ENCODE measurements around the gene TMX3. TPM values are rescaled to one million over a fixed set of nuclear protein-coding genes. Genes with fewer than 3 reads are reported as not detected.

TMX3 gene
- total and polyA plus RNA-seq, 3 donors from 2014 or later: 27.1 to 45.4 (median 39.9) TPM

DNA sequence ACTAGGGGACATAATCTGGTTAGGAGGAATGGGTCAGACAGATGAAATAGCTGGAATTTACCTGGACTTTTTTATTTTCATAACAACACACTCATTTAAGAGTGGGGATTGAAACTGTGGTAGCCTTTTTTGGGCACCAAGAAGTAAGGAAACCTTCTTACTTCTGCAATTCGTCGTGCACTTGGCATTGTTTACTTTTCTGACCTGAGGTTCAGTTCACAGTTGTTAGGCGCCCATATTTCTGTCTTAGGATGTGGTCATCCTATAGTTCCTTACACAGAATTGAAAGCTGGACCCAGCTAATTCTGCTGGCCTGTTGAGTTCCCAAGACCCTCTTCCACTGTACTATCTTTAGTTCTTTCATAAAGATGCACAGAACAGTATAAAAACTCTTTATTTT, 72.9 kb downstream of the TMX3 start:
- Histone ChIP-seq H3K9me3 (no peaks in the 10 kb centered on the region), H3K4me1 (no peaks in the 10 kb centered on the region), H3K27ac (no peak overlapping the region), H3K4me3 (no peak overlapping the region), H3K27me3 (no peaks in the 10 kb centered on the region), H3K36me3 (ENCODE audit: low read depth, missing control alignments) (no peaks in the 10 kb centered on the region)
- intact Hi-C loops (cut with DNase I; ENCODE audit: low total_unique reads): no loop called here
- no peak for DNase-seq
- 81 to 86% methylated on average over 3 of the region's 3 CpGs for WGBS, 2 donors
- TF ChIP-seq, protein P1, sequence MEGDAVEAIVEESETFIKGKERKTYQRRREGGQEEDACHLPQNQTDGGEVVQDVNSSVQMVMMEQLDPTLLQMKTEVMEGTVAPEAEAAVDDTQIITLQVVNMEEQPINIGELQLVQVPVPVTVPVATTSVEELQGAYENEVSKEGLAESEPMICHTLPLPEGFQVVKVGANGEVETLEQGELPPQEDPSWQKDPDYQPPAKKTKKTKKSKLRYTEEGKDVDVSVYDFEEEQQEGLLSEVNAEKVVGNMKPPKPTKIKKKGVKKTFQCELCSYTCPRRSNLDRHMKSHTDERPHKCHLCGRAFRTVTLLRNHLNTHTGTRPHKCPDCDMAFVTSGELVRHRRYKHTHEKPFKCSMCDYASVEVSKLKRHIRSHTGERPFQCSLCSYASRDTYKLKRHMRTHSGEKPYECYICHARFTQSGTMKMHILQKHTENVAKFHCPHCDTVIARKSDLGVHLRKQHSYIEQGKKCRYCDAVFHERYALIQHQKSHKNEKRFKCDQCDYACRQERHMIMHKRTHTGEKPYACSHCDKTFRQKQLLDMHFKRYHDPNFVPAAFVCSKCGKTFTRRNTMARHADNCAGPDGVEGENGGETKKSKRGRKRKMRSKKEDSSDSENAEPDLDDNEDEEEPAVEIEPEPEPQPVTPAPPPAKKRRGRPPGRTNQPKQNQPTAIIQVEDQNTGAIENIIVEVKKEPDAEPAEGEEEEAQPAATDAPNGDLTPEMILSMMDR (IDR thresholded peaks at IDR 0.05): no peak
- TF ChIP-seq POLR2A (IDR thresholded peaks at IDR 0.05): no peak

DNA sequence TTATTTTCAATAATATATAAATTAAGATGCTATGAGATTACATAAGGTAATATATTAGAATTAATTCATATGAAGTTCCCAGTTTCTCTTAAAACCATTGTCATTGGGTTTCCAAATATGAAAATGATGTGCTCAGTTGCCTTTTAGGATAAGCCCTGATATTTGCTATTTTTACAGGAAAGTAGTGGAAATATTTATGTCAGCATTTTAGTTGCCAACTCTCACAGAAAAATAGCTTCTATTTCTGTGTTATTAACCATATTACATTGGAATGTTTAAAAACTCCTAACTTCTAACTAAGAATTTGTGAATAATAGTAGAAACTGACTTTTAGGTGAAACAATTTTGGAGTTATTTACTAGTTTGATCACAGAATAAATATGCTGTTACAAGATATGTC, 74.0 kb downstream of the TMX3 start:
- intact Hi-C loops (cut with DNase I; ENCODE audit: low total_unique reads): no loop called here
- H3K27ac ChIP-seq: no peak overlapping the region
- no peak overlapping the region for H3K4me3 ChIP-seq
- TF ChIP-seq, protein P1 (IDR thresholded peaks at IDR 0.05): no peak
- no peak for TF ChIP-seq POLR2A (IDR thresholded peaks at IDR 0.05)
- H3K27me3 ChIP-seq: no peaks in the 10 kb centered on the region
- H3K36me3 ChIP-seq (ENCODE audit: low read depth, missing control alignments): no peaks in the 10 kb centered on the region
- no peaks in the 10 kb centered on the region for H3K9me3 ChIP-seq
- DNase-seq: no peak
- H3K4me1 ChIP-seq: no peaks in the 10 kb centered on the region

DNA sequence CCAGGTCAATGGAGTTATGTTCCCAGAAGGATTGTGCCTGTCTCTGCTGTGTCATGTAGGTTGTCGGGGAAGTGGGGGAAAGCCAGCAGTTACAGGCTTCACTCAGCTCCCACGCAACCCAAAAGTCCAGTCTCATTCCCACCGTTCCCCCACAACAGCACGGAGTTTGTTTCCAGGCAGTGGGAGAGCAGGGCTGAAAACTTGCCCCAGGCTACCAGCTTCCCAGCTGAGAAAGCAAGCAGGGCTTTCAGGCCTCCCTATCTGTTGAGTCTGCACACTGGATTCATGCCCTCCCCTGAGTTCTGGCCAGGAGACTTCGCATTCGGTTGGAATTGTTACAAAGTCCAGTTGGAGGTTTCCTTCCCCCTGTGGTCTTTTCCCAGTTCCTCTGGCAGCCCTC, 76.3 kb downstream of the TMX3 start:
- no peak for DNase-seq
- H3K4me3 ChIP-seq: no peak overlapping the region
- no peaks in the 10 kb centered on the region for H3K36me3 ChIP-seq (ENCODE audit: low read depth, missing control alignments)
- TF ChIP-seq, protein P1 (IDR thresholded peaks at IDR 0.05): no peak
- TF ChIP-seq POLR2A (IDR thresholded peaks at IDR 0.05): no peak
- WGBS, 2 donors: 67 to 78% methylated on average over 6 of the region's 6 CpGs
- no peaks in the 10 kb centered on the region for H3K27me3 ChIP-seq
- H3K4me1 ChIP-seq: no peaks in the 10 kb centered on the region
- intact Hi-C loops (cut with DNase I; ENCODE audit: low total_unique reads): no loop called here
- no peak overlapping the region for H3K27ac ChIP-seq
- no peaks in the 10 kb centered on the region for H3K9me3 ChIP-seq

DNA sequence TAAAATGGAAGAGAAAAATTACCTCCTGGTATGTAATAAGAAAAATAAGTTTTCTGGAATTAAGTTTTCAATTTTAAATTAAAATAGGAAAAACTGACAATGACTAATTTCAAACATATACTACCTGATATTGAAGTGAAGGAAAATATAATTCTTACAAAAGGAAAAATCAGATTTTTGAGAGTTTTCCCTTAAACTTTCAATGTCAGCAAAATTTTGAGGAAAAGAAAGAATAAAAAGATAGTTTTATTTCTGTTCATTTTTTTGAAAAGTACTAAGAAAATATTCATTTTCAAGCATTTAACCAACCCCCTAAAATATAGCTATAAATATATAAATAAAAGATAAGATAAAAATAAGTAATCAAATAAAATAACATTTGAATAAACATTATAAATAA, 87.1 kb downstream of the TMX3 start:
- no peak for TF ChIP-seq POLR2A (IDR thresholded peaks at IDR 0.05)
- TF ChIP-seq, protein P1 (IDR thresholded peaks at IDR 0.05): no peak
- H3K4me3 ChIP-seq: no peak overlapping the region
- DNase-seq: no peak
- intact Hi-C loops (cut with DNase I; ENCODE audit: low total_unique reads): no loop called here
- H3K4me1 ChIP-seq: no peaks in the 10 kb centered on the region
- H3K27ac ChIP-seq: no peak overlapping the region
- no peaks in the 10 kb centered on the region for H3K36me3 ChIP-seq (ENCODE audit: low read depth, missing control alignments)
- H3K9me3 ChIP-seq: no peaks in the 10 kb centered on the region
- no peaks in the 10 kb centered on the region for H3K27me3 ChIP-seq

Other genes with a start within 250 kb of the TMX3 start
- 10 to 100 TPM; 13.3 to 25.1 TPM for gene CCDC102B, start 83.0 kb upstream of the TMX3 start, total RNA-seq
- gene CCDC102B, start 83.0 kb upstream of the TMX3 start, polyA plus RNA-seq (ENCODE audit: insufficient read depth, low read depth, low replicate concordance): 14.9 TPM

Measured in testis (tissue), 3 donors.